ENCODE data around the gene LARGE1. TPM values are rescaled to one million over a fixed set of nuclear protein-coding genes. Genes with fewer than 3 reads are reported as not detected.

LARGE1 gene
- total and polyA plus RNA-seq, 2 of the 8 experiments (the other 6 are each of a cell fraction or from before 2014, with no cell fraction given) = 43.7 to 83.0 TPM

DNA sequence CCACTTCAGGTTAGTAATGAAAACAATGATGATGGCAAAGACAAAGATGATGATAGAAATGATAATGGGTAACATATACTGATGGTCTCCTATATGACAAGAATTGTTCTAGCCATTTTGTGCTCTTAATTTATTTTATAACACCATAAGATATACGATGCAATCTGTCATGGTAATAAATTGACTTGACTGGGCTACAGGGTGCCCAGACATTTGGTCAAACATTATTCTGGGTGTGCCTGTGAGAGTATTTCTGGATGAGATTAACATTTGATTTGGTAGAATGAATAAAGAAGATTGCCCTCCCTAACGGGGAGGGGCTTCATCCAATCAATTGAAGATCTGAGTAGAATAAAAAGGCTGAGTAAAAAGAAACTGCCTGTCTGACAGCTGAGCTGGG is 237.3 kb downstream of the LARGE1 start:
- no peak overlapping the region for H2BK5ac ChIP-seq (ENCODE audit: low read depth, low read length)
- H3K18ac ChIP-seq (ENCODE audit: extremely low read depth, low read length) = no peak overlapping the region
- H2BK12ac ChIP-seq (ENCODE audit: low read depth, low read length) = no peak overlapping the region
- WGBS, 2 experiments (ENCODE audit: extremely low coverage in 1 of 2, insufficient coverage in 1 of 2, insufficient read length in 1 of 2, insufficient replicate concordance in 2 of 2, low coverage in 1 of 2, low lambda C conversion rate in 2 of 2, missing lambda C conversion rate in 1 of 2) = 73% methylated on average over 2 of the region's 2 CpGs; no CpG with 5 or more reads in 1 of the 2 experiments
- H3K9ac ChIP-seq (replicated peaks in 1 of 4; ENCODE audit: extremely low read depth in 1 of 4, low read depth in 3 of 4, low read length in 3 of 4) = no peak overlapping the region
- no peak overlapping the region for H2AK5ac ChIP-seq (ENCODE audit: low read depth, low read length)
- TF ChIP-seq KDM5A (IDR thresholded peaks at IDR 0.05; ENCODE audit: low read length) = no peak
- no peak for TF ChIP-seq NANOG (IDR thresholded peaks at IDR 0.05; ENCODE audit: insufficient read depth, low read depth, low read length, poor library complexity, severe bottlenecking)
- no peak for TF ChIP-seq TEAD4 (IDR thresholded peaks at IDR 0.05; ENCODE audit: low read depth, low read length)
- TF ChIP-seq, protein P1, sequence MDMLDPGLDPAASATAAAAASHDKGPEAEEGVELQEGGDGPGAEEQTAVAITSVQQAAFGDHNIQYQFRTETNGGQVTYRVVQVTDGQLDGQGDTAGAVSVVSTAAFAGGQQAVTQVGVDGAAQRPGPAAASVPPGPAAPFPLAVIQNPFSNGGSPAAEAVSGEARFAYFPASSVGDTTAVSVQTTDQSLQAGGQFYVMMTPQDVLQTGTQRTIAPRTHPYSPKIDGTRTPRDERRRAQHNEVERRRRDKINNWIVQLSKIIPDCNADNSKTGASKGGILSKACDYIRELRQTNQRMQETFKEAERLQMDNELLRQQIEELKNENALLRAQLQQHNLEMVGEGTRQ (IDR thresholded peaks at IDR 0.05; ENCODE audit: low read length) = no peak
- no peak for TF ChIP-seq SIN3A (conservative IDR thresholded peaks at IDR 0.05 in 1 of 2, IDR thresholded peaks at IDR 0.05 in 1 of 2; ENCODE audit: low read depth in 1 of 2, low read length in 2 of 2)
- no peak for TF ChIP-seq CBX5 (IDR thresholded peaks at IDR 0.05; ENCODE audit: low read depth, low read length)
- TF ChIP-seq HDAC2 (IDR thresholded peaks at IDR 0.05; ENCODE audit: borderline replicate concordance in 1 of 2, low read depth in 2 of 2, low read length in 2 of 2) = no peak
- TF ChIP-seq SAP30 (IDR thresholded peaks at IDR 0.05; ENCODE audit: insufficient read depth, insufficient replicate concordance, low read length) = no peak
- no peak for TF ChIP-seq TBP (IDR thresholded peaks at IDR 0.05; ENCODE audit: low read depth, low read length)
- TF ChIP-seq YY1 (IDR thresholded peaks at IDR 0.05; ENCODE audit: low read depth, low read length) = no peak
- no peak for TF ChIP-seq CBX8 (IDR thresholded peaks at IDR 0.05; ENCODE audit: borderline replicate concordance, low read depth, low read length)
- H4K91ac ChIP-seq (replicated peaks; ENCODE audit: insufficient read length, low read length) = no peak overlapping the region
- no peak overlapping the region for H3K14ac ChIP-seq (ENCODE audit: insufficient read length)
- no peak overlapping the region for H3K4me2 ChIP-seq (ENCODE audit: insufficient read depth in 1 of 2, low read depth in 2 of 2, low read length in 2 of 2)
- H3K9me3 ChIP-seq (ENCODE audit: insufficient read depth in 2 of 2, low read depth in 1 of 2, low read length in 1 of 2) = no peaks in the 10 kb centered on the region
- H2BK15ac ChIP-seq (ENCODE audit: low read length) = no peak overlapping the region
- H3K23ac ChIP-seq (ENCODE audit: insufficient read length) = no peak overlapping the region
- H2BK120ac ChIP-seq (replicated peaks; ENCODE audit: low read depth, low read length) = no peak overlapping the region
- no peak overlapping the region for H3K27ac ChIP-seq (ENCODE audit: low read depth, low read length)
- DNase-seq (ENCODE audit: low read depth in 1 of 2, low spot score in 2 of 2) (no peak), FAIRE-seq (no peak)
- no peak overlapping the region for H2BK20ac ChIP-seq (ENCODE audit: low read length)
- H3K36me3 ChIP-seq (ENCODE audit: control insufficient read depth in 2 of 4, insufficient read depth in 4 of 4, low read length in 3 of 4) = no peaks in the 10 kb centered on the region
- ChIA-PET CTCF (ENCODE audit: partially characterized antibody) (no interaction called here), POLR2A (ENCODE audit: partially characterized antibody) (no interaction called here)
- no peak overlapping the region for H3K4ac ChIP-seq (replicated peaks; ENCODE audit: insufficient read length, low read depth, low read length)
- H3K79me2 ChIP-seq (ENCODE audit: control insufficient read depth in 1 of 2, insufficient read depth in 2 of 2, low read length in 2 of 2) = peaks cover 0 to 86% of the 10 kb centered on the region in 2 experiments; a peak in 3 of 4 replicates
- H3K27me3 ChIP-seq (replicated peaks in 1 of 4; ENCODE audit: control insufficient read depth in 3 of 4, extremely low read depth in 1 of 4, insufficient read depth in 3 of 4, low read length in 3 of 4) = no peaks in the 10 kb centered on the region
- H3K79me1 ChIP-seq (ENCODE audit: low read depth, low read length) = peaks cover 2% of the 10 kb centered on the region; the same call in 1 of the 2 replicates
- no peak overlapping the region for H4K5ac ChIP-seq (ENCODE audit: insufficient read length, low read depth, low read length)
- no peak overlapping the region for H2AFZ ChIP-seq (ENCODE audit: low read length)
- no peak overlapping the region for H3K56ac ChIP-seq (replicated peaks; ENCODE audit: insufficient read length, low read depth, low read length)
- H4K8ac ChIP-seq (ENCODE audit: extremely low read depth, insufficient read depth, low read length) = no peak overlapping the region
- H3K4me3 ChIP-seq (ENCODE audit: extremely low read depth in 1 of 4, insufficient read depth in 2 of 4, low read depth in 3 of 4, low read length in 4 of 4) = no peak overlapping the region
- H4K20me1 ChIP-seq (replicated peaks in 1 of 2; ENCODE audit: control insufficient read depth in 1 of 2, insufficient read depth in 2 of 2, low read length in 2 of 2) = peaks cover 5 to 8% of the 10 kb centered on the region in 2 experiments
- H3K4me1 ChIP-seq (replicated peaks in 1 of 4; ENCODE audit: control insufficient read depth in 3 of 4, insufficient read depth in 4 of 4, low read length in 3 of 4) = peaks cover 2 to 4% (median 3%) of the 10 kb centered on the region in 4 experiments; a peak in 5 of 7 replicates
- no peaks in the 10 kb centered on the region for H3K23me2 ChIP-seq (ENCODE audit: low read depth, low read length)
